Keratinocyte (primary cell): ENCODE results near the gene OPTC. TPM values are rescaled to one million over a fixed set of nuclear protein-coding genes. Genes with fewer than 3 reads are reported as not detected.
A peak's percentile ranks its signal among the peaks of the same experiment; 100 is the strongest.

Experiments used
- DNase-seq: peaks from one replicate; pipeline ENCODE4 v3.0.0-alpha.2; 2011; ENCODE audit warnings: low read depth, missing footprints, low spot score
- FAIRE-seq: peaks from 2 replicates; lab custom pipeline; 2011; peaks lifted over from hg19 to GRCh38; lab: Jason Lieb, UNC
- H2AFZ ChIP-seq: 2 replicates; pipeline ENCODE4 v1.6.0; 2012; ENCODE audit warnings: low read length, control low read depth, inconsistent platforms; ENCODE audit not compliant: control insufficient read depth
- H3K27ac ChIP-seq: 2 replicates; pipeline ENCODE4 v1.5.1; 2011; ENCODE audit warnings: low read length; ENCODE audit not compliant: control insufficient read depth, insufficient read depth
- H3K27me3 ChIP-seq: 3 replicates; pipeline ENCODE4 v1.6.0; 2011; ENCODE audit warnings: low read length; ENCODE audit not compliant: control insufficient read depth, insufficient read depth; ENCODE audit errors: extremely low read depth
- H3K36me3 ChIP-seq, 2 experiments: 2 replicates in 1 of 2; 3 replicates in 1 of 2; pipeline ENCODE4 v1.5.1; 2011; ENCODE audit warnings: low read length in 2 of 2, mild to moderate bottlenecking in 1 of 2; ENCODE audit not compliant: control insufficient read depth in 2 of 2, insufficient read depth in 2 of 2; ENCODE audit errors: extremely low read depth in 1 of 2
- H3K4me1 ChIP-seq: 3 replicates; pipeline ENCODE4 v1.5.1; 2011; ENCODE audit warnings: low read length; ENCODE audit not compliant: control insufficient read depth, insufficient read depth; ENCODE audit errors: extremely low read depth
- H3K4me2 ChIP-seq: 3 replicates; pipeline ENCODE4 v1.6.0; 2011; ENCODE audit warnings: low read depth, low read length; ENCODE audit not compliant: control insufficient read depth, insufficient read depth; ENCODE audit errors: extremely low read depth
- H3K4me3 ChIP-seq, 3 experiments: fragments of 200-600 bp in 1 of 3; sonication (generic) in 1 of 3; 2 replicates in 2 of 3; 3 replicates in 1 of 3; pipeline ENCODE4 v1.5.1; 2011 to 2016; ENCODE audit warnings: low read length in 3 of 3, mild to moderate bottlenecking in 3 of 3, control low read depth in 2 of 3, inconsistent platforms in 1 of 3, low read depth in 1 of 3, mixed read lengths in 1 of 3, mixed run types in 1 of 3, moderate library complexity in 1 of 3; ENCODE audit not compliant: control insufficient read depth in 2 of 3, insufficient read depth in 2 of 3; ENCODE audit errors: extremely low read depth in 1 of 3
- H3K79me2 ChIP-seq: 2 replicates; pipeline ENCODE4 v1.6.0; 2012; ENCODE audit warnings: low read length; ENCODE audit not compliant: control insufficient read depth, insufficient read depth
- H3K9ac ChIP-seq: 3 replicates; pipeline ENCODE4 v1.6.0; 2011; ENCODE audit warnings: low read length; ENCODE audit not compliant: control insufficient read depth, insufficient read depth; ENCODE audit errors: extremely low read depth
- H3K9me1 ChIP-seq: 3 replicates; pipeline ENCODE4 v1.6.0; 2011; ENCODE audit warnings: low read length; ENCODE audit not compliant: control insufficient read depth, insufficient read depth; ENCODE audit errors: extremely low read depth
- H3K9me3 ChIP-seq: 2 replicates; pipeline ENCODE4 v1.5.1; 2012; ENCODE audit warnings: low read depth, low read length; ENCODE audit not compliant: control insufficient read depth
- H4K20me1 ChIP-seq: 3 replicates; pipeline ENCODE4 v1.6.0; 2011; ENCODE audit warnings: low read length; ENCODE audit not compliant: control insufficient read depth, insufficient read depth; ENCODE audit errors: extremely low read depth
- CTCF ChIP-seq, 3 experiments: IDR thresholded peaks in 1 of 3; conservative IDR thresholded peaks in 1 of 3; optimal IDR thresholded peaks in 1 of 3; 2 replicates in 2 of 3; 3 replicates in 1 of 3; pipeline versions ENCODE3 to v1.5.1; 2011; ENCODE audit warnings: low read length in 3 of 3, mild to moderate bottlenecking in 3 of 3, moderate library complexity in 2 of 3, control low read depth in 1 of 3, inconsistent platforms in 1 of 3; ENCODE audit not compliant: insufficient read depth in 2 of 3; ENCODE audit errors: extremely low read depth in 1 of 3
- EZH2 ChIP-seq: IDR thresholded peaks from one replicate; pipeline ENCODE4 v1.6.1; 2012; ENCODE audit warnings: inconsistent platforms, mild to moderate bottlenecking, low read length, moderate library complexity
- dilution Hi-C: fragments of 300-500 bp; cut with MboI; formaldehyde crosslinking; loops from one replicate; pipeline ENCODE4 v1.7.0; 2020; ENCODE audit warnings: low sequenced_read_pairs; ENCODE audit not compliant: extremely low pct_ligation_motif_present
- polyA plus RNA-seq, 5 experiments: library from polyadenylated mRNA; depleted of rRNA in 3 of 5; stranded (reverse) in 3 of 5; stranded (forward) in 1 of 5; unstranded in 1 of 5; fragments of >200 nt; gene quantifications; 1 replicate in 1 of 5; 2 replicates in 3 of 5; 3 replicates in 1 of 5; pipeline versions ENCODE4 v1.2.1 to v1.2.3, GENCODE V29; 2011 to 2012; ENCODE audit warnings: missing spikeins in 2 of 5, low read depth in 1 of 5, low replicate concordance in 1 of 5

OPTC gene
- polyA plus RNA-seq, 1 donor (not counting 4 experiments of a cell fraction or from before 2014, with no cell fraction given): not detected

GRCh38 chr1:203475012-203475981, 18.7 kb upstream of the OPTC start, which contains the start of gene PRELP:
PRELP (plus strand) TSS chr1:203475806; CDS start chr1:203483185, 7,379 bp downstream.
- H3K9me1 ChIP-seq: no peaks in the 10 kb centered on the region
- H3K36me3 ChIP-seq: no peaks in the 10 kb centered on the region
- peak; percentile 19 for DNase-seq
- no peak within 1 kb of the TSS for H3K9ac ChIP-seq
- H3K27ac ChIP-seq: no peak within 1 kb of the TSS
- H2AFZ ChIP-seq: peak within 1 kb of the TSS; percentile 54
- H3K4me3 ChIP-seq: no peak within 1 kb of the TSS
- H3K9me3 ChIP-seq: no peaks in the 10 kb centered on the region
- H4K20me1 ChIP-seq: no peaks in the 10 kb centered on the region
- H3K4me1 ChIP-seq: peaks cover 9% of the 10 kb centered on the region
- no peaks in the 10 kb centered on the region for H3K79me2 ChIP-seq
- TF ChIP-seq CTCF (optimal IDR thresholded peaks at IDR 0.05 in 1 of 3, IDR thresholded peaks at IDR 0.05 in 1 of 3, conservative IDR thresholded peaks at IDR 0.05 in 1 of 3; ENCODE audit: extremely low read depth in 1 of 3, insufficient read depth in 2 of 3, low read length in 3 of 3): peak in 2 of 3 experiments; percentile 19 to 39
- no peak for TF ChIP-seq EZH2
- dilution Hi-C loops: no loop called here
- peak; percentile 66 for FAIRE-seq
- H3K27me3 ChIP-seq: peaks cover 9% of the 10 kb centered on the region
- peak within 1 kb of the TSS; percentile 19 for H3K4me2 ChIP-seq

GRCh38 chr1:203476216-203476814, 17.6 kb upstream of the OPTC start:
- DNase-seq (no peak), FAIRE-seq (no peak)
- H3K27me3 ChIP-seq: peaks cover 9% of the 10 kb centered on the region
- no peak overlapping the region for H3K4me3 ChIP-seq
- dilution Hi-C loops: no loop called here
- no peaks in the 10 kb centered on the region for H3K36me3 ChIP-seq
- no peaks in the 10 kb centered on the region for H4K20me1 ChIP-seq
- no peaks in the 10 kb centered on the region for H3K9me3 ChIP-seq
- H2AFZ ChIP-seq: no peak overlapping the region
- no peak overlapping the region for H3K27ac ChIP-seq
- TF ChIP-seq EZH2 (no peak), CTCF (optimal IDR thresholded peaks at IDR 0.05 in 1 of 3, IDR thresholded peaks at IDR 0.05 in 1 of 3, conservative IDR thresholded peaks at IDR 0.05 in 1 of 3; ENCODE audit: extremely low read depth in 1 of 3, insufficient read depth in 2 of 3, low read length in 3 of 3) (no peak)
- H3K9me1 ChIP-seq: no peaks in the 10 kb centered on the region
- H3K9ac ChIP-seq: no peak overlapping the region
- H3K4me2 ChIP-seq: no peak overlapping the region
- H3K4me1 ChIP-seq: peaks cover 19% of the 10 kb centered on the region
- H3K79me2 ChIP-seq: no peaks in the 10 kb centered on the region
